NK-92 (cell line): Measurements from ENCODE around the gene ADRB1.

Experiments
- DNase-seq: peaks from one replicate; lab custom pipeline; 2025; ENCODE audit not compliant: unreplicated experiment; lab: John Stamatoyannopoulos, UW

ADRB1 gene

GRCh38 chr10:114026189-114027040 is 17.3 kb upstream of the ADRB1 start:
- DNase-seq = no peak

GRCh38 chr10:114027041-114027394 is 16.6 kb upstream of the ADRB1 start:
- DNase-seq = no peak

GRCh38 chr10:114027951-114028350 is 15.7 kb upstream of the ADRB1 start:
- no peak for DNase-seq

GRCh38 chr10:114028425-114028824 is 15.2 kb upstream of the ADRB1 start:
- DNase-seq = no peak

GRCh38 chr10:114029655-114030054 is 14.0 kb upstream of the ADRB1 start:
- DNase-seq = no peak

- DNase-seq = no peak
Measured at GRCh38 chr10:114030140-114030539, 13.5 kb upstream of the ADRB1 start.

- no peak for DNase-seq
Measured at GRCh38 chr10:114031073-114031972, 12.3 kb upstream of the ADRB1 start.

GRCh38 chr10:114033566-114033965 is 10.1 kb upstream of the ADRB1 start:
- DNase-seq = no peak

- no peak for DNase-seq
Measured at GRCh38 chr10:114034923-114035645, 8.6 kb upstream of the ADRB1 start.

GRCh38 chr10:114035791-114036190 is 7.9 kb upstream of the ADRB1 start:
- DNase-seq = no peak

- DNase-seq = no peak
Measured at GRCh38 chr10:114038819-114039218, 4.8 kb upstream of the ADRB1 start.

GRCh38 chr10:114041166-114041565 is 2.5 kb upstream of the ADRB1 start:
- no peak for DNase-seq

GRCh38 chr10:114042895-114043531 is 653 bp upstream of the ADRB1 start:
- no peak for DNase-seq

GRCh38 chr10:114044247-114045135 is 825 bp downstream of the ADRB1 start:
- DNase-seq = no peak

- DNase-seq = no peak
Measured at GRCh38 chr10:114045136-114046086, 1.7 kb downstream of the ADRB1 start.

GRCh38 chr10:114046087-114046458 is 2.4 kb downstream of the ADRB1 start:
- no peak for DNase-seq

GRCh38 chr10:114048472-114048871 is 4.8 kb downstream of the ADRB1 start:
- no peak for DNase-seq

GRCh38 chr10:114051714-114052113 is 8.0 kb downstream of the ADRB1 start:
- no peak for DNase-seq

- DNase-seq = no peak
Measured at GRCh38 chr10:114052255-114052654, 8.6 kb downstream of the ADRB1 start.
